ENCODE measurements around the gene BTBD9.

The BTBD9 gene

DNA sequence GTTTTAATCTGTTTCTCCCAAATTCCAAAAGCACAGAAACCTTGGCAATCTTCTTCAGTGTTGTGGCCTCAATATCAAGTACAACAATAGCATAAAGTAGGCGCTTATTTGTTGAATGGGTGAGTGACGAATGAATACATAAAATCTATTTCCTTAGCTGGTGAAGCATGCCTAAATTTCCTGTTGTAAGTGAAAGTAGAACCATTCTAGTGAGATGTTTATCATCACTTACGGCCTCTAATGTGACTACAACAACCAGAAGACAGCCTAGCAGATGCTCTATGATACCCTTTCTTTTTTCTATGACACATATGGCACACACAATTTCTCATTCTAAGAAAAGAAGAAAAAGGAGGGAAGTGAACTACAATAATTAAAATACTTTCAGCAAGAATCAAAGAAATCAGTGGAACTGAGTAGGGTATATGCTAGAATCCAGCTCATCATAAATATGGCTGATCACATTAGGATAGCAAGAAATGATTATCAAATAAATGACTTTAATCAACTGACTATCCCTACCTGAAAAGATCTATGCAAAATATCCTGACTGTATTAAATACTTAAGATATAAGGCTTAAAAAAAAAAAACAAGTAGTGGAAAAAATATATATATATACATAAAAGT, 67.4 kb downstream of the BTBD9 start:
- Histone ChIP-seq H3K36me3 (ENCODE audit: insufficient read depth, insufficient read length, low read length) (no peaks in the 10 kb centered on the region), H3K4me3 (ENCODE audit: insufficient read length, low read depth) (no peak overlapping the region), H3K9ac (ENCODE audit: insufficient read length, low read depth) (no peak overlapping the region), H3K27me3 (ENCODE audit: insufficient read depth, insufficient read length) (no peaks in the 10 kb centered on the region), H3K4me1 (ENCODE audit: insufficient read depth, insufficient read length) (no peaks in the 10 kb centered on the region), H3K9me3 (ENCODE audit: insufficient read depth, low read length) (no peaks in the 10 kb centered on the region)
- DNase-seq (ENCODE audit: low read depth, low spot score) = no peak
- TF ChIP-seq ZNF274 (IDR thresholded peaks at IDR 0.05; ENCODE audit: low read depth, low read length) = no peak
- no peak for TF ChIP-seq SUZ12 (IDR thresholded peaks at IDR 0.05; ENCODE audit: extremely low read depth, insufficient read depth, insufficient read length)
- no peak for TF ChIP-seq YY1 (IDR thresholded peaks at IDR 0.05; ENCODE audit: insufficient read depth, insufficient read length)

DNA sequence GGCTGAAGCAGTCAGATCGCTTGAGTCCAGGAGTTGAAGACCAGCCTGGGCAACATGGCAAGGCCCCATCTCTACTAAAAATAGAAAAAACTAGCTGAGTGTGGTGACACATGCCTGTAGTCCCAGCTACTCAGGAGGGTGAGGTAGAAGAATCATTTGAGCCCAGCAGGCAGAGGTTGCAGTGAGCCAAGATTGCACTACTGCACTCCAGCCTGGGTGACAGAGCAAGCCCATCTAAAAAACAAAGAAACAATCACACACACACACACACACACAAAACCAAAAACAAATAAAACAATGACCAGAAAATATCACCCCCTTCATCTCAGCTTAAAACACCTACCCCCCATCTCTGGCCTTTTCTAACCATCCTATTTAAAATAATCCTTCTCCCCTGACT, 68.0 kb downstream of the BTBD9 start:
- no peaks in the 10 kb centered on the region for H3K9me3 ChIP-seq (ENCODE audit: insufficient read depth, low read length)
- TF ChIP-seq ZNF274 (IDR thresholded peaks at IDR 0.05; ENCODE audit: low read depth, low read length) = no peak
- TF ChIP-seq YY1 (IDR thresholded peaks at IDR 0.05; ENCODE audit: insufficient read depth, insufficient read length) = no peak
- no peak for TF ChIP-seq SUZ12 (IDR thresholded peaks at IDR 0.05; ENCODE audit: extremely low read depth, insufficient read depth, insufficient read length)
- no peaks in the 10 kb centered on the region for H3K36me3 ChIP-seq (ENCODE audit: insufficient read depth, insufficient read length, low read length)
- no peaks in the 10 kb centered on the region for H3K4me1 ChIP-seq (ENCODE audit: insufficient read depth, insufficient read length)
- no peak overlapping the region for H3K9ac ChIP-seq (ENCODE audit: insufficient read length, low read depth)
- DNase-seq (ENCODE audit: low read depth, low spot score) = no peak
- H3K27me3 ChIP-seq (ENCODE audit: insufficient read depth, insufficient read length) = no peaks in the 10 kb centered on the region
- H3K4me3 ChIP-seq (ENCODE audit: insufficient read length, low read depth) = no peak overlapping the region

DNA sequence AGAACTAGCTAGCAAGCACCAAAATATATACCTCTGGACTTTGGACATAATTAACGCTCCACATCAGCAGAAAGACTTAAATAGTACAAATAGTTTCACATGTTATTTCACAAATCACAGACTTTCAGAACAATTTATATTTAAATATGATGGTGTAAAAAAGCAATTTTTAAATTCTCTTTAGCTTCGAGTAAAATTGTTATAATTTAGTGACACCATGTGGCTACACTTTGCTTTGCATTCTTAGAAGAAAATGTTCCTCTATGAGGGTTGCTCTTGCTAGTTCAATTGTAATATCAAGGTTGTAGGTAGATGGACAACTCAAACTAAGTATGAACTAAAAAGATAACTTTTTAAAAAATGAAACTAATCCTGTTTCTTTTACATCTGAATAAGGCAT, 69.0 kb downstream of the BTBD9 start:
- no peaks in the 10 kb centered on the region for H3K27me3 ChIP-seq (ENCODE audit: insufficient read depth, insufficient read length)

DNA sequence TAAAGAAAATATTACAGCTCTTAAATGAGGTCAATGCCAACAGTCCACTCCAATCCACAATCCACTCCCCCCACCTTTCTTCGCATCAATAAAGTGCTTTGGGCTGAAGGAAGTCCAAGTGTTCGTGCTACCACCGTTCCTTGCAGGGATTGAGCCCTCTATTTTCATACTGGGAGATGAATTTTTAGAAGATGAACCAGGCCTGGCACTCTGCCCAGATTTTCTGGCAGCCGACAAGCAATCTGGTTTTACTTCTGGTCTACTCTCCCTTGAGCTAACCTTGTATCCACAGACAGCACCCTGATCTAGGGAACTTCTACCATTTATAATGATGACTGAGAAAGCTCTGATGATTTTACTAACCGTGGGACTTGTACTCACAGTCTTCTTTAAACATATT, 72.3 kb downstream of the BTBD9 start:
- DNase-seq (ENCODE audit: low read depth, low spot score) = no peak
- no peak for TF ChIP-seq YY1 (IDR thresholded peaks at IDR 0.05; ENCODE audit: insufficient read depth, insufficient read length)
- no peak for TF ChIP-seq ZNF274 (IDR thresholded peaks at IDR 0.05; ENCODE audit: low read depth, low read length)
- Histone ChIP-seq H3K9me3 (ENCODE audit: insufficient read depth, low read length) (no peaks in the 10 kb centered on the region), H3K9ac (ENCODE audit: insufficient read length, low read depth) (no peak overlapping the region), H3K4me3 (ENCODE audit: insufficient read length, low read depth) (no peak overlapping the region), H3K4me1 (ENCODE audit: insufficient read depth, insufficient read length) (no peaks in the 10 kb centered on the region), H3K36me3 (ENCODE audit: insufficient read depth, insufficient read length, low read length) (no peaks in the 10 kb centered on the region), H3K27me3 (ENCODE audit: insufficient read depth, insufficient read length) (no peaks in the 10 kb centered on the region)

More for the DNA sequence above, 69.0 kb downstream of the BTBD9 start:
- H3K9ac ChIP-seq (ENCODE audit: insufficient read length, low read depth) = no peak overlapping the region
- H3K9me3 ChIP-seq (ENCODE audit: insufficient read depth, low read length) = no peaks in the 10 kb centered on the region
- no peaks in the 10 kb centered on the region for H3K36me3 ChIP-seq (ENCODE audit: insufficient read depth, insufficient read length, low read length)
- no peaks in the 10 kb centered on the region for H3K4me1 ChIP-seq (ENCODE audit: insufficient read depth, insufficient read length)
- no peak for DNase-seq (ENCODE audit: low read depth, low spot score)
- no peak overlapping the region for H3K4me3 ChIP-seq (ENCODE audit: insufficient read length, low read depth)
- no peak for TF ChIP-seq ZNF274 (IDR thresholded peaks at IDR 0.05; ENCODE audit: low read depth, low read length)
- no peak for TF ChIP-seq SUZ12 (IDR thresholded peaks at IDR 0.05; ENCODE audit: extremely low read depth, insufficient read depth, insufficient read length)
- TF ChIP-seq YY1 (IDR thresholded peaks at IDR 0.05; ENCODE audit: insufficient read depth, insufficient read length) = no peak

DNA sequence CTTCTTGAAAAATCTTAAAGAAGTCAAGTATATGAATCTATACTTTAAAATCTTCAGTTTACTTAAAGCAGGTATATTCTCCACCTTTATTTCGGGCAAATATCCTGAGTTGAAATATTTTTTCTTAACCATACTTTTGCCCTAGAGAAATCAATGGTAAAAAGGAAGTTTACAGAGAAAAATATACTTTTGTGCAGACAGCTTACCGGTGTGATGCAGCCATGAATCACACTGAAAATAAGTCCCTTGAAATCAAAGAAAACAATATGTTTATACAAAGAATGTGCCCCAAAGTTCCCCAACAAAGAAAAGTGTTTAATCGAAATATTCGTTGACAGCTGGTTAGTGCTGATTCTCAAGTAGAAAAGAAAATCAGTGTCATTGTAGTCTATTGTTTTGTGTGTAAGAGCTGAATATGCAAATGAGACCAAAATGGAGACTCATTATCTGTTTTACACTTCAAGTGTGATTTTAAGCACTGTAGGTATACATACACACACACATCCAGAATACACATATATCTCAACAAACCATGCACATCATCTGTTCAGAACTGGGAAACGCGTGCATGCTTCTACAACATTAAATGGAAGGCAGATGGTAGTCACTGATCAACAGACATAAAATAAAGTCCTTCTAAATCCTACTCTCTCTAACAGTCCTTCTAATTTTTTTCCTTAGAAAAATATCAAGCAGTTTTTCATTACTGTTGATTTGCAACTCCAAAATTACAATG, 73.3 kb downstream of the BTBD9 start:
- Histone ChIP-seq H3K9ac (ENCODE audit: insufficient read length, low read depth) (no peak overlapping the region), H3K4me1 (ENCODE audit: insufficient read depth, insufficient read length) (no peaks in the 10 kb centered on the region), H3K9me3 (ENCODE audit: insufficient read depth, low read length) (no peaks in the 10 kb centered on the region), H3K36me3 (ENCODE audit: insufficient read depth, insufficient read length, low read length) (no peaks in the 10 kb centered on the region), H3K4me3 (ENCODE audit: insufficient read length, low read depth) (no peak overlapping the region), H3K27me3 (ENCODE audit: insufficient read depth, insufficient read length) (no peaks in the 10 kb centered on the region)
- DNase-seq (ENCODE audit: low read depth, low spot score) = no peak
- no peak for TF ChIP-seq SUZ12 (IDR thresholded peaks at IDR 0.05; ENCODE audit: extremely low read depth, insufficient read depth, insufficient read length)
- TF ChIP-seq YY1 (IDR thresholded peaks at IDR 0.05; ENCODE audit: insufficient read depth, insufficient read length) = no peak
- TF ChIP-seq ZNF274 (IDR thresholded peaks at IDR 0.05; ENCODE audit: low read depth, low read length) = no peak

DNA sequence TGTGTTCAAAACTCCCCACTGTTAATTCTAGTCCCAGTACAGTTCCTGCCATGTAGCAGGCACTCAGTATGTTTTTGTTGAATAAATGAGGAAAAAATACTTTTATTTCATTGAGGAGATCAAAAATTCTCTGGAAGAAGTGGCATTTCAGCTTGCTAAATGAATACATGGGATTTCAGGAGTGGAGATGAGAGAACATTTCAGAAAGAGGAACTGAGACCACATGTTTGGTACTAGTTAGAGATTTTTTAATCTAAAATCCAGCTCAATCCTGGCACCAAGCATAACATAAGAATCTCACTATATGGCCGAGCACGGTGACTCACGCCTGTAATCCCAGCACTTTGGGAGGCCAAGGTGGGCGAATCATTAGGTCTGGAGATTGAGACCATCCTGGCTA, 75.4 kb downstream of the BTBD9 start:
- Histone ChIP-seq H3K9ac (ENCODE audit: insufficient read length, low read depth) (no peak overlapping the region), H3K4me1 (ENCODE audit: insufficient read depth, insufficient read length) (no peaks in the 10 kb centered on the region), H3K9me3 (ENCODE audit: insufficient read depth, low read length) (no peaks in the 10 kb centered on the region), H3K4me3 (ENCODE audit: insufficient read length, low read depth) (no peak overlapping the region), H3K27me3 (ENCODE audit: insufficient read depth, insufficient read length) (no peaks in the 10 kb centered on the region), H3K36me3 (ENCODE audit: insufficient read depth, insufficient read length, low read length) (no peaks in the 10 kb centered on the region)
- no peak for DNase-seq (ENCODE audit: low read depth, low spot score)
- TF ChIP-seq YY1 (IDR thresholded peaks at IDR 0.05; ENCODE audit: insufficient read depth, insufficient read length) = no peak
- TF ChIP-seq ZNF274 (IDR thresholded peaks at IDR 0.05; ENCODE audit: low read depth, low read length) = no peak

DNA sequence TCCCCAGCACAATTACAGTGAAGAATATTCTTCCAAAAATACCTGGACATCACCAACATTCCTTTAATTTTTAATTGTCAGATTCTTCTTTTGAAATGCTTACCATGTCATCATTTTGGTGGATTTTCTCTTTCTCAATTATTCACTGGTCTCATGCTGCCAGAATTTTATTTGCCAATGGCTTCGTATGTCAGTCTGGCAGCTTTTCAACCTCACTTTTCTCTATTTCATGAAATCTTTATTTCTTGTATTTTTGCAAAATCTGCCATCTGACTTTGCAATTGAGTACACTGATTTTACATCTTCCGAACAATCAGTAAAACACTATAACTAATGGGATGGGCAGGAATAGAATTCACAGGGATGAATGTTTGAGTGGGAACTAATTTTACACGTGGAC, 84.1 kb downstream of the BTBD9 start:
- TF ChIP-seq YY1 (IDR thresholded peaks at IDR 0.05; ENCODE audit: insufficient read depth, insufficient read length) = no peak
- no peak for TF ChIP-seq SUZ12 (IDR thresholded peaks at IDR 0.05; ENCODE audit: extremely low read depth, insufficient read depth, insufficient read length)
- no peak for TF ChIP-seq ZNF274 (IDR thresholded peaks at IDR 0.05; ENCODE audit: low read depth, low read length)
- Histone ChIP-seq H3K4me3 (ENCODE audit: insufficient read length, low read depth) (no peak overlapping the region), H3K27me3 (ENCODE audit: insufficient read depth, insufficient read length) (no peaks in the 10 kb centered on the region)

More for the DNA sequence above, 84.1 kb downstream of the BTBD9 start:
- no peaks in the 10 kb centered on the region for H3K4me1 ChIP-seq (ENCODE audit: insufficient read depth, insufficient read length)
- H3K36me3 ChIP-seq (ENCODE audit: insufficient read depth, insufficient read length, low read length) = no peaks in the 10 kb centered on the region
- no peak overlapping the region for H3K9ac ChIP-seq (ENCODE audit: insufficient read length, low read depth)
- DNase-seq (ENCODE audit: low read depth, low spot score) = no peak
- no peaks in the 10 kb centered on the region for H3K9me3 ChIP-seq (ENCODE audit: insufficient read depth, low read length)

Data from NT2/D1 (cell line).